Stimulated activated CD8-positive, alpha-beta memory T cell treated with anti-CD3 and anti-CD28 coated beads, Interleukin-7, amount 100 ng/mL, for 48 hours (primary cell): ENCODE results near the gene MCAT.
"Not testable (repeated sequence)": the region's sequence is repeated elsewhere in the genome, so short reads cannot be mapped to it uniquely, and the experiment has no call there.

Source experiments
- DNase-seq, 2 donors: peaks; one replicate each; pipeline ENCODE4 v3.0.0-alpha.2; 2020; ENCODE audit warnings: low read depth in 1 of 2; ENCODE audit errors: extremely low read depth in 1 of 2

Gene MCAT

DNA sequence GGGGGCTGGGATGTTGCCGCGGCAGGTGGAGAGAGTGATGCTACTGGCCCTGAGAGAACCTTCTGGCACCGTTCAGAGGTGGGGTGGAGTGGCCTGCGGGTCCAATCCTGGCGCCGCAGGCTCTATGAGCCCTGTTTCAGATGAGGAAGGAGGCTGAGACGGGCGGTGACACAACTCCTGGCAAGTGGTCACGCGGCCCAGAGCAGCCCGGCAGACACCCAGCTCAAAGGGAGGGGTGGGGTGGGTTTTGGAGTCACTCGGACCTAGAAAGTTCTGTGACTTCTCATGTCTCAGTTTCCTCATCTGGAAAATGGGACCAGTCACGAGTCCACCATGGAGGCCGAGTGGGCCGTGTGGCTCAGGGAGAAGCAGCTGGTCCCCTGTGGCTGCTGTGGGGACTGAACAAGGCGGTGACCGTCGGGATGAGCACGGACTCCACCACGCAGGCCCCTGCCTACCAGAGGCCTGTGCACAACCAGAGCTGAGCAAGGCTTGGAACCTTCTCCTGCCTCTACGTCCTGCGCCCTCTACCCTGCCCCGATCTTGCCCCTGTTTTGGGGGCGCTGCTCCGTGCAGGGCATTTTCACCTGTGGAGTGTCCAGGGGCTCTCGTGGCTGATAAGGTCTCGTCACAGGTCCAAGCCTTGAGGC, 11.8 kb upstream of the MCAT start:
- DNase-seq: no peak

- no peak for DNase-seq
Observed at GRCh38 chr22:43153899-43154298, 10.7 kb upstream of the MCAT start.

DNA sequence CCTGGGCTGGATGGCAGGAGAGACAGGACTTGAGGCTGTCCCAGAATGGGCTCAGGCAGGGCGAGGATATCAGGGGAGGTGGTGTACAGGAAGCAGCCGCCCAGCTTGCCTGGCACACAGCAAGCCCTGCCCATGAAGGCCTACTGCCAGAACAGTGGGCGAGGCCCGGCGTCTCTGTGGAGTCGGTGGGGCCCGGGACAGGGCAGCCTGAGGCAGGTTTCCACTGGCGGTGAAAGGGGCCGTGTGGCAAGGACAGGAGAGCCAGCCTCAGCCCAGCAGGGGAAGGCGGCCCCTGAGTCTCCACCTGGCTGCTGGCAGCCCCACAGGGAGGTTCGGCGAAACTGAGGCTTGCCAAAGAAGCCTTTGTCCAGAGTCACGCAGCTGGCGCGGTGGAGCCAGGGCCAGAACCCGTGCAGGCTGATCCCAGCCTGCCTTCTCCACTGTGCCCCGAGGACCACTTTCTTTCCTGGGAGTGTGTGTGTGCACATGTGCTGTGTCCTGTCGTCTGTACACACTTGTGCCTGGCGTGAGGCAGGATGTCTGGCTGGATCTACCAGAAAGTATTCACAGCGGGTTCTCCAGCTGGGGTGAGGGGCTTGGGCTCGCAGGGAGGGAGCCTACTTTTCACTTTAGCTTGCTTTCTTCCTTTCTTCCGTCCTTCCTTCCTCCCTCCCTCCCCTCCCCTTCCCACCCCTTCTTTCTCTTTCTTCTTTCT, 9.3 kb upstream of the MCAT start:
- peak in 1 of 2 donors; percentile 43 for DNase-seq

DNA sequence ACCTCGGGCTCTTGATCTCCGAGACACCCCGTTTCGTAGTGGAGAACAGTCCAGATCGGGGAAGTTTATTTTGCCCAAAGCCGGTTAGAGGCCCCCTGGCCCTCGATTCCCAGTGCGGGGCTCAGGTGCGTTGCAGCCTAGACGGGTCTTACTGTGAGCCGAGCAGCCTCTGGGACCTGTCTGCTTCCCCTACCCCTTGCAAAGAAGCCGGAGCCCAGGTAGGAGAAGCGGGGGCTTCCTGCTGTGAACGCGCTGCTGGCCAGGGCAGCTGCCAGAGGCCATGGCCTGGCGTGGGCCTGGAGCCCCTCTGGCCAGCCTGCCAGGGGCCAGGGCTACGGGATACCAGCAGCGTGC, 8.8 kb upstream of the MCAT start:
- DNase-seq: no peak

DNA sequence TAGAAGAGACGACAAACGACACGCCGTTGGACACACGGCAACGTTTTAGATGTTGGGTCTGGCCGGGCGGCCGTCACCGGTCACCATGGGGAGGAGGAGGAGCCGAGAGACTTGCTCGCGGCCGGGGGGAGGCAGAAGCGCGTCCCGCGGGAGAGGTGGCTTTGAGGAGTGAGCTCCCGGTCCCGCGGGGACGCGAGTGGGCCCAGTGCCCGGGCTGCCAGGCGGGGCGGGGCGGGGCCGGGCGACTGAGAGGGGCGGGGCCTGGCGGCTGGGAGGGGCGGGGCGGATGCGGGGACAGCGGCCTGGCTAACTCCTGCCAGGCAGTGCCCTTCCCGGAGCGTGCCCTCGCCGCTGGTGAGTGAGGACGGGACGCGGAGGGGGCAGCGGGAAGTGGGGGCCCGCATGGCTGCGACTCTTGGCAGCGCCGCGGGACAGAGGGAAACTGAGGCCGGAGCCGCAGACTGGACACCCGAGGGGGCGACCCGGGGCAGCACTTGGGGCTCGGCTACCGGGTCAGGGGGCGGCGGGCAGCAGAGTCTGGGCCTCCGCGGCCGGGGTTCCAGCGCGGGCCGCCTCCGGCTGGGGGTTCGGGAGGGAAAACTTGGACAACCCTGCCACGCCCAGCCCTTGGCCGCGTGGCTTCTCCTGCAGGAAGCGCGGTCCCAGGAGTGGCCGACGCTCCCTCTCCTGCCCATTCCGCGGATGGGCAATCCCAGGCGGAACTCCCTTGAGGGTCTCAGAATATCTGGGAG, 8.2 kb upstream of the MCAT start, which contains the start of gene TSPO:
Gene TSPO (plus strand): TSS at position 309 of the 752 bp plus-strand sequence. CDS start 7,680 bp downstream, outside the sequence.
- DNase-seq: peak in 1 of 2 donors; percentile 28

GRCh38 chr22:43150731-43151206, 7.6 kb upstream of the MCAT start:
- DNase-seq: no peak

DNA sequence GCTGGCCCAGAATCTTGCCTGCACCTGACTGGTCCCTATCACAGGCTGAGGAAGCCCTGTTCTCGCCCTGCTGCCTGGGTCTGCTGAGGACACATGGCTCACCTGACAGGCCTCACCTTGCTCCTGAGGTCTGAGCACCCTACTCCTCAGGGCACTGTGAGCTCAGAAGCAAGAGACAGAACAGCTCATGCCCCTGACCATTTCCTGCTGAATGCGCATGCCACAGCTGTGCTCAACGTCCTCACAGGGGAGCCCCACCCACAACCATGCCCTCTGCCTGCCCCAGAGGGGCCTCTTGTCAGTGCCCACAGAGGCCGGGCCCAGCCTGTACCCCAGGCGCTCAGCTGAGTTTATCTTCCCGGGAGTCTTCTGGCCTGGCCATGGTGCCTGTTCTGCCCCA, 5.4 kb upstream of the MCAT start:
- DNase-seq: no peak

DNA sequence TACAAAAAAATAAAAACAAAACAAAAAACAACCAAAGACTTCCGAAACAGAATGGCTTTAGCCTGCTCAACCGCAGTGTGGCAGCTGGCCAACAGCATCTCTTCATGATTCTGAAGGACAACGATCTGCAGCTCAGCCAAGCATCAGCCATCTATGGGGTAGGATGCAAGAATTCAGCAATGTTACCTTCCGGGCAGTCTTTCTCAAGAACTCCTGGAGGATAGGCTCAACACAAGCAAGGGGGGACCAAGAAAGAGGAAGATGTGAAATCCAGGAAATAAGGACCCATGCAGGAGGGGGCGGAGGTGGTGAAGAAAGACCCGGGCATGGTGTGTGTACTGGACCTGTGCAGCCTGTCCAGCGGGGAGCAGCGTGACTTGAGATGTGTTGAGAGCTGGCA, 4.6 kb upstream of the MCAT start:
- DNase-seq: no peak

DNA sequence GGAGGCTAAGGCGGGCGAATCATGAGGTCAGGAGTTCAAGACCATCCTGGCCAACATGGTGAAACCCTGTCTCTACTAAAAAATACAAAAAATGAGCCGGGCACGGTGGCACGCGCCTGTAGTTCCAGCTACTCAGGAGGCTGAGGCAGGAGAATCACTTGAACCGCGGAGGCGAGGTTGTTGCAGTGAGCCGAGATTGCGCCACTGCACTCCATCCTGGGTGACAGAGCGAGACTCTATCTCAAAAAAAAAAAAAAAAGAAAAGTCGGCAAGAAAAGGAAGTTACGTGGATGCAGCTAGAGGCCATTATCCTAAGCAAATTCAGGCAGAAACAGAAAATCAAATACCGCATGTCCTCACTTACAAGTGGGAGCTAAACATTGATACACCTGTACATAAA, 3.1 kb upstream of the MCAT start:
- not testable (repeated sequence) for DNase-seq

GRCh38 chr22:43145371-43145770, 2.2 kb upstream of the MCAT start:
- DNase-seq: not testable (repeated sequence)

DNA sequence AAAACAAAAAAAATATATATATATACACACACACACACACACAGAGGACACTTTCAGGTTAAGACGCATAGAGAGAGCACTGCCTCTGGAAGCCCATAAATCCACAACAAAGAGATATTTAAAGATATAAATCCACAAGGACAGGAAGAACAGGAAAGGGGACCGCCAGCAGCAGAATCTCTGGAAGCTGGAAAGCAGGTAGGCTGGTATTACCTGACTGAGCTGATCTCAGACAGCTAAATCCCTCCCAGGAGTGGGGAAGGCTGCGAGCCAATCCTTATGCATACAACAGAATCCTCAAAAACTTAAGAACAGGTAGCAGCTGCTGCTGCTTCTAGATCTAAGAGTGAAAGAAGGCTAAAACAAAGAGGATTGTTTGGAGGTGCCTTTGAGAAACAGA, 1.8 kb upstream of the MCAT start:
- no peak for DNase-seq

DNA sequence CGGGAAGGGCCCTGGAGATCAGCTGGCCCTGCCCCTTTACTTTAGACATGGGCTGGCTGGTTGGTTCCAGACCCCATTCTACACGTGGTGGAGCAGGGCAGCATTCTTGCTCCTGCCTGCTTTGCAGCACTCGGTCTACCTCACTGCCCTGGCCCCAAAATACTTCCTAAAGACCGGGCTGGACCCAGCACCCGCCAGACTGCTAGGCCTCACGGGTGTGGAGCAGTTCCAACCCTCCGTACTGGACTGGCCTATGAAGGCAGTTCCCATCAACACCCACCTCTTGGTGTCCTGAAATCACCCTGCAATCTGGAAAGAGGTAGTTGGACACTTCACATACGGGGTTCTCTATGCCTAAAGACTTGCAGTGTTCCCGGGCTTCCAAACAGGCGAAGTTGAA, 6.4 kb downstream of the MCAT start:
- no peak for DNase-seq

GRCh38 chr22:43136255-43136654, 6.9 kb downstream of the MCAT start:
- DNase-seq: no peak

DNA sequence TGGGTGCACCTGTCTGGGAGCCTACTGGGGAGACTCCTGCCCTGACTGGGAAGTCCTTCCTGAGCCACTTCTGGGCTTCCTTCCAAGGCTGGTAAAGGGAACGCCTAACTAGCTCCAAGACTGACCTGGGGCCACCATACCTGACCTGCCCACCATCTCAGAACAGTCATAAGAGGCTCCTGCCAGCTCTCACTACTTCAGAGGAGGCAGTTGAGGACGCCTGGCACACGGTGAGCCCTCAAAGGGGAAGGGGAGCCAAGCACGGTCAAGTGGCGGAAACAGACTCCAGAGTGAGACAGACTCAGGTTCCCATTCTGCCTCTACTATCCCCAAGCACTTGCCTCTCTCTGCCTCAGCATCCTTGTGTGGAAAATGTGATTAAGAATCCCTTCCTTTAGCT, 7.6 kb downstream of the MCAT start:
- no peak for DNase-seq

GRCh38 chr22:43134553-43134952, 8.6 kb downstream of the MCAT start:
- no peak for DNase-seq

- no peak for DNase-seq
Observed at GRCh38 chr22:43133401-43133800, 9.8 kb downstream of the MCAT start.

- no peak for DNase-seq
Observed at GRCh38 chr22:43131773-43132501, 11.3 kb downstream of the MCAT start.

DNA sequence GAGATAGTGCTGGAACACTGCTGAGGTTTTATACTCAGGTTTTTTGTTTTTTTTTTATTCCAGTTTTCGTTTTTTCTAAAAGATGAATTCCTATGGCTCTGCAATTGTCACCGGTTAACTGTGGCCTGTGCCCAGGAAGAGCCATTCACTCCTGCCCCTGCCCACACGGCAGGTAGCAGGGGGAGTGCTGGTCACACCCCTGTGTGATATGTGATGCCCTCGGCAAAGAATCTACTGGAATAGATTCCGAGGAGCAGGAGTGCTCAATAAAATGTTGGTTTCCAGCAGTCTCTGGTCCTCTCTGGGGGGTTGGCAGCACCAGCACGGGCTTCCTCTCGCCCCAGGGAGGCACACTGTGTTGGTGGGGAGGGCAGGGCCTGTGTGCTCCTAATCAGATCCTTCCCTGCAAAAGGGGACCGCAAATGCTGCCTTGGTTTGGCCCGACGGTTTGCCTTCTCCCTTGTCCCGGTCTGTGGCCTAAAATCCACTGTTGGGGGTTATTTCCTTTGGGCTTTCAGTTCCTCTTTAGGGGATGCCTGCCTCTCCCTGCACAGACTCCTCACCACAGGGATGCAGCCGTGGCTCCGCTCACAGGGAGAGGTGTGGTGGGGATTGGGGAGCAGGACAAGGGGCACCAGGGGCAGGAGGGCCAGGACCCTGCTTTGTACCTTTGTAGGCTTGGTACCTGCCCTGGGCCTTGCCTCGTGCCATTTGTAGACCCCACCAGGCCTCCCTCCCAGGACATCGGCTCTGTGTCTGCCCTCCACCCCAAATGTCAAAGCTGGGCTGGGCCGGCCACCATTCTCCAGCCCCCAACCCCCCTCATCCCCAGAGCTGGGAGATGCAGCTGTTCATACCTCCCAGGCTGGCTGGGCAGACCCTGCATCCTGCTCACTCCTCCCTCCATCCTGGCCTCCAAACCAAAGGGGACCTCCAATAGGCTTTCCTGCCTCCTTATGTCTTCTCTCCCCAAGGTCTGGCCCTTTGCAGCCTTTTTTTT, 13.5 kb downstream of the MCAT start:
- DNase-seq: no peak

- DNase-seq: no peak
Observed at GRCh38 chr22:43128928-43129424, 14.2 kb downstream of the MCAT start.

- no peak for DNase-seq
Observed at GRCh38 chr22:43128116-43128515, 15.1 kb downstream of the MCAT start.
